PFSK-1 (cell line): ENCODE results near the gene DNAH8.

ENCODE experiments used
- FOXP2 ChIP-seq: optimal IDR thresholded peaks from 2 replicates; pipeline ENCODE3; 2011; ENCODE audit warnings: borderline replicate concordance, control low read depth, inconsistent platforms; ENCODE audit not compliant: insufficient read depth; ENCODE audit errors: extremely low read length, extremely low read depth
- POLR2AphosphoS5 ChIP-seq: IDR thresholded peaks from 2 replicates; pipeline ENCODE4 v1.6.1; 2012; ENCODE audit warnings: low read depth, mild to moderate bottlenecking, control low read depth, low read length, moderate library complexity
- REST ChIP-seq, 2 experiments: IDR thresholded peaks; 2 replicates each; pipeline versions ENCODE4 v1.6.1 to v1.8.0; 2011 to 2012; ENCODE audit warnings: low read depth in 2 of 2, low read length in 2 of 2, control low read depth in 1 of 2, inconsistent platforms in 1 of 2, mild to moderate bottlenecking in 1 of 2, moderate library complexity in 1 of 2; ENCODE audit not compliant: insufficient read depth in 1 of 2
- SIN3A ChIP-seq: IDR thresholded peaks from 2 replicates; pipeline ENCODE4 v1.6.1; 2012; ENCODE audit warnings: mild to moderate bottlenecking, low read length, moderate library complexity, borderline replicate concordance; ENCODE audit not compliant: insufficient read depth
- TAF1 ChIP-seq: IDR thresholded peaks from 2 replicates; pipeline ENCODE4 v1.6.1; 2012; ENCODE audit warnings: low read length, control low read depth, borderline replicate concordance; ENCODE audit not compliant: insufficient read depth

DNAH8 gene

GRCh38 chr6:38792356-38792755 lies 77.2 kb downstream of the DNAH8 start:
- TF ChIP-seq FOXP2 (no peak), POLR2AphosphoS5 (no peak), TAF1 (no peak), SIN3A (no peak), REST (IDR thresholded peaks at IDR 0.05; ENCODE audit: insufficient read depth in 1 of 2, low read depth in 2 of 2, low read length in 2 of 2) (no peak)

- no peak for TF ChIP-seq POLR2AphosphoS5
- TF ChIP-seq REST (IDR thresholded peaks at IDR 0.05; ENCODE audit: insufficient read depth in 1 of 2, low read depth in 2 of 2, low read length in 2 of 2): no peak
- no peak for TF ChIP-seq TAF1
- no peak for TF ChIP-seq SIN3A
- no peak for TF ChIP-seq FOXP2
These were observed 79.6 kb downstream of the DNAH8 start for GRCh38 chr6:38794682-38795081.

- no peak for TF ChIP-seq SIN3A
- TF ChIP-seq POLR2AphosphoS5: no peak
- no peak for TF ChIP-seq REST (IDR thresholded peaks at IDR 0.05; ENCODE audit: insufficient read depth in 1 of 2, low read depth in 2 of 2, low read length in 2 of 2)
These were observed 80.9 kb downstream of the DNAH8 start for GRCh38 chr6:38796006-38796405.

GRCh38 chr6:38796850-38797249 lies 81.7 kb downstream of the DNAH8 start:
- no peak for TF ChIP-seq REST (IDR thresholded peaks at IDR 0.05; ENCODE audit: insufficient read depth in 1 of 2, low read depth in 2 of 2, low read length in 2 of 2)
- TF ChIP-seq TAF1: no peak

GRCh38 chr6:38797391-38797790 lies 82.3 kb downstream of the DNAH8 start:
- no peak for TF ChIP-seq SIN3A
- no peak for TF ChIP-seq FOXP2
- TF ChIP-seq TAF1: no peak
- TF ChIP-seq REST (IDR thresholded peaks at IDR 0.05; ENCODE audit: insufficient read depth in 1 of 2, low read depth in 2 of 2, low read length in 2 of 2): no peak
